Vagina (tissue), 2 donors: Measurements from ENCODE around the gene KRTAP12-2.

Source experiments
- CTCF ChIP-seq, 3 experiments: fragments of 450-650 bp in 2 of 3; fragments of 200-600 bp in 1 of 3; sonication (generic) in 1 of 3; IDR thresholded peaks; one replicate each; pipeline ENCODE4 v1.5.1; 2017 to 2019; ENCODE audit warnings: antibody characterized with exemption in 3 of 3, mild to moderate bottlenecking in 2 of 3, moderate library complexity in 2 of 3
- POLR2A ChIP-seq, 2 donors: fragments of 450-650 bp; IDR thresholded peaks; one replicate each; pipeline ENCODE4 v1.6.1; 2017; ENCODE audit warnings: antibody characterized with exemption in 2 of 2, mild to moderate bottlenecking in 2 of 2, moderate library complexity in 2 of 2

DNA sequence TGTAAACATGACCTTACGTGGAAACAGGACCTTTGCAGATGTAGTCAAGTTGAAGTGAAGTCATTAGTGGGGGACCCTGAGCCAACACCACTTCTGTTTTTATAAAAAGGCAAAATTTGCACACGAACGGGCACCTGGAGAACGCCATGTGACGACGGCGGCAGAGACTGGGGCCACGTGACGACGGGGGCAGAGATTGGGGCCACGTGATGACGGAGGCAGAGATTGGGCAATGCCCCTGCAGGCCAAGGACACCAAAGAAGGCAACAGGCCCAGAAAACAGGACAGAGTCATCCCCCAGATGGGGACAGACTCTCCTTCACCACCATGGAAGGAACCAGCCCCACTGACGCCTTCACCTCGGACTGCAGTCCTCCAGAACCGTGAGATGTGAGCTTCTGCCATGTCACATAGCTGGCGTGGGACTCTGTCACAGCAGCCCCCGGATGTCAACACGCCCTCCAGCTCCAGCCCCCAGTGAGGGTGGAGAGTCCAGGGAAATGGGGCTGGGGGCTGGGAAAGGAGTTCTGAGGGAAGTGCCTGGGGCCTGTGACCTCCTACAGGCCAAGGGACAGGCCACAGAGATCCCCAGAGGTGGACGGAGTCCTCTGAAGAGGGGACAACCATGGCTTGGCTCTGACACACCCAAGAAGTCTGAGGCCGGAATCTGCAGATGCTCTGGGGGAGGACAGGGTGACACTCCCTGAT, 16.3 kb downstream of the KRTAP12-2 start:
- no peak for TF ChIP-seq CTCF (IDR thresholded peaks at IDR 0.05)
- no peak for TF ChIP-seq POLR2A (IDR thresholded peaks at IDR 0.05)
